Activated naive CD8-positive, alpha-beta T cell treated with anti-CD3 and anti-CD28 coated beads, Interleukin-2, amount 50 U/mL, for 16 hours (primary cell): ENCODE results near the gene RAPGEF5.

Experiments
- DNase-seq: peaks from one replicate; pipeline ENCODE4 v3.0.0-alpha.2; 2020; ENCODE audit warnings: low read depth, low spot score

RAPGEF5 gene

GRCh38 chr7:22268884-22269421 is 88.0 kb downstream of the RAPGEF5 start:
- no peak for DNase-seq

GRCh38 chr7:22267930-22268615 is 88.9 kb downstream of the RAPGEF5 start:
- no peak for DNase-seq

DNA sequence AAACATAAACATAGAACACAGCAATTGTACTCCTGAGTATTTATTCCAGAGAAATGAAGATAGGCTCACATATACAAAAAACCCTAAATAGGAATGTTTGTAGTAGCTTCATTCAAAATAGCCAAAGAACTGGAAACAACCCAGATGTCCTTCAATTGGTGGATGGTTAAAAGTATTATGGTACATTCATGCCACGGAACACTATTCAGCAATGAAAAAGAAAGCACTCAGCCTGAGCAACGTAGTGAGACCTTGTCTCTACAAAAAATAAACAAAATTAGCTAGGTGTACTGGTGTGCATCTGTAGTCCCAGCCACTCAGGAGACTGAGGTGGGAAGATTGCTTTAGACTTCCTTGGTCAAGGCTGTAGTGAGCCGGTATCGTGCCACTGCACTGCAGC is 94.4 kb downstream of the RAPGEF5 start:
- no peak for DNase-seq

GRCh38 chr7:22256541-22257096 is 100.3 kb downstream of the RAPGEF5 start:
- DNase-seq, result no peak

DNA sequence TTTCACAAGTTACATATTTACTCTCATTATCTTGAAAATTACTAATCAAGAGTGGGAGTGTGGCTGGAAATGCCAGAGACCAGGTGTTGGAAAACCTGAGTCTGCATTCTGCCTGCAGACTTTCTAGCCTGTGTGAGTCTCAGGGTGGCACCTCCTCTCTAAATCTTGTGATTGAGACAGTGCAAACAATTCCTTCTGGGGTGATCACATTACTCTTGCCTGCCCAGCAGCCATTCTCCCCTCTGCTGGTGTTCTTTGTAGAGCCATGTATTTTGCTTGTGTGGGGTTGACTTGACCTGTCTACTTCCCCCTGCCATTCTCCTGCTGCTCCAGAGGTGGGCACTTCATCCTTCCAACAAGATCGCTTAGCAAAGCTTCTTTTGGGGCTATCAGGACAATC is 101.1 kb downstream of the RAPGEF5 start:
- DNase-seq, result no peak

- no peak for DNase-seq
These were observed 101.6 kb downstream of the RAPGEF5 start for GRCh38 chr7:22255342-22255741.

GRCh38 chr7:22252936-22253536 is 103.9 kb downstream of the RAPGEF5 start:
- no peak for DNase-seq

- no peak for DNase-seq
These were observed 104.9 kb downstream of the RAPGEF5 start for GRCh38 chr7:22252016-22252415.

DNA sequence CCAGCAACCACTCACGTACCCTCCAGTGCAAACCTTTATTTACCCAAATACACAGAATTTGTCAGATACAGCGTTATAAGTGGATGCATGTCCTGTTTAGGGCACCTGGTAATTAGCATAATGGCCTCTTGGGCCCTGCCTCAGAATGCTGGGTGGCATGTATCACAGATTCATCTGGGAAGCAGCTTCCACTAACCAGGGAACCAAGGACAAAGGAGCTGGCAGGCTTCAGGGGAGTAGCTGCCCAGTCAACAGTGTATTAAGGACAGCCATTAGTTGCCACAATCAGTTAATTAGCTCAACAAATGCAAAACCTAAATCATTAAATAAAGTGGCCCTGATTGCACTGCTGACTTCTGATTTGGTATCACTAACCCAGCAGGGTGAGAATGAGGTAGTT is 105.7 kb downstream of the RAPGEF5 start:
- no peak for DNase-seq

- no peak for DNase-seq
These were observed 106.6 kb downstream of the RAPGEF5 start for GRCh38 chr7:22250390-22250789.

DNA sequence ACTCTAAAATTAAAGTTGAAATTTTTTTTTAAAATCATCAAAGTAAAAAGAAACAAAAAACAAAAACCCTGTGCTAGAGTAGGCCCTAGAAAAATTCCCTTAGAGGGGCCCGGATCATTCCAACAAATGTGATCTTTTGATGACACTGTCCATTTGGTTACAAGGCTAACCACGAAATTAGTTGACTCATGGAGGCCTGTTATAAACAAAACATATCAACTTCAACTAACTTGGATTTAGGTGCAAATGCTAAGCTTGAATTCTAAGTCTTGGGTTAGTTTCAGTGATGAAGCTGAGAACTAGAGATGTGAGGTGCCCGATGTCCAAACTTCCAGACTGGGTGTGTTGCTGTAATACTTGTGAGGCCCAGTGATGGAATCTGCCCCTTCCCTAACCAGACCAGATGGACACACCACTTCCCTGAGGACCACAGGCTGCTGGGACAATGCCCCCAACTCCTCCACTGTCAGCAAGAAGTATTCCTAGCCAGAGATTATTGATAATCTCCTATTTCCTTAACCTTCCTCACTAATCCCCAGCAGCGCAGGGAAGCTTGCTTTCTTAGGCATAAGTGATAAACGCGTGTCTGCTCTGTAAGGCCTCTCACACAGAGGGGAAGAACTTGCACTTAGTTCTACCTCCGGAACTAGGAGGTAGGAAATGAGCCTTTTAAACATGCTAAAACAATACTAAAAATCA is 108.7 kb downstream of the RAPGEF5 start:
- DNase-seq, result no peak

DNA sequence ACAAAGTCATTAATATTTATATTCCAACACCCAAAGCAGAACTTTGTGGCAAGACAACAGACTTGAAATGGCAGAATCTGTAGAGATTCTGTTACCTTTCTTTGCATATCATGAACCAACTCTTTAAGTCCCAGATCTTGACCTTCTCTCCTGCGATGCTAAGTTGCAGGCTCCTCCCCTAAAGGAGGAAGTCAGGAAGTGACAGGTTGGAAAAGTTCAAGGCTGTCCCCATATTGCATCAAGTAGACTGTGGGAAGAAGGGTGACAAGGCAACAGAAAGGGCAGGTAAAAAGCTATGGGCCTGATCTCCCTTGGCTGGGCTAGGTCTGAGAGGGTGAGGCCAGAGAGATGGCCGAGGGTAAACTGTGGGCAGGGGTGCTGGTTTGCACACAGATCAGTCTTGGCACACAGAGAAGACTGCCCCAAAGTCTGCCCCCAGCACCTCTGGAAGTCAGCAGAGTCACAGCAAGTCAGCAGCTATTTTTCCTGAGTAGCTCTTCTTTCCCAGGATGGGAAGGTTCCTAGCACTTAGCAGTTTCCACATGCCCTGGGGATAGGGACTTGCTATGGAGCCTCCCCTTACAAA is 115.1 kb downstream of the RAPGEF5 start:
- DNase-seq, result no peak

GRCh38 chr7:22240904-22241571 is 115.9 kb downstream of the RAPGEF5 start:
- no peak for DNase-seq

DNA sequence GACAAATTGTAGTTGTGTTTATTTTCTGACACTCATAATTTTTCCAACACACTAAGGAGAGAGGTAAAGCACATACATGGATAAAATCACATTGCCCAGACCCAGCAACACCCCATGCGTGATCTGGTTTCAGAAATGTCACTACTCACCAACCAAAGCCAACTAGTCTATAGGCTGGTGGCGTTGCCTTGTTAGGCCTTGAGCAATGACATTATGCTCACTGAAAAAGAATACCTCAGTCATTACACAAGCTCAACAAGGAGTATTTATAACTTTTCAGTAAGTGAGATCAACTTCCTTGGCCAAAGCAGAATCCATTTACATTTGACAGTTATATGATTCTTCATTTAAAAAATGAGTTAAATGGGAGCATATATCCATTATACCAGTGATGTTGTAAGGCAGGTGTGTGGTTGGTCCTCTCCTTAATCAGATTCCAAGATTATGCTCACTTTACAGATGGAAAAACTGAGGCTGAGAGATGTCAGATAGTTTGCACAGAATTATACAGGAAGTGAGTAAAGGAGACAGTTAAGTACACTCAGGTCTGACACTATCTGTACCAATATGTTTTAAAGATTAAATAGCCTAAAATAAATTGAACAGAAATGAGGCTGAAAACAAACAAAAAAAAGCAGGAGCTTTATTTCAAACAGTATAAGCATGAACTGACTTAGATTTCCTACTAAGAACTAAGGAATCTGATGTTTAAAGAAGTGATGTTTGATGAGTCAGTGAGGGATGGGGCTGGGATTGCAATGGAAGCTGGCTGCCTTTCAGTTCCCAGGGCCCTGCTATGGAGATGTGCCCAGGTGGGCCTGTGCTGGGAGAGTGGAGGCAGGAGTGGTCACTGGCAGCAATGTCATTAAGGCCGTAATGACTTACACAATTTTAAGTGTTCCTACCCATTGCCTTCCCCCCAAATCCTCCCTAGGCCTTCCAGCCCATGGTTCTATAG is 118.3 kb downstream of the RAPGEF5 start:
- DNase-seq, result no peak

GRCh38 chr7:22235134-22235533 is 121.8 kb downstream of the RAPGEF5 start:
- DNase-seq, result no peak

- DNase-seq, result no peak
These were observed 122.7 kb downstream of the RAPGEF5 start for GRCh38 chr7:22234227-22234626.

GRCh38 chr7:22231806-22232205 is 125.1 kb downstream of the RAPGEF5 start:
- no peak for DNase-seq

DNA sequence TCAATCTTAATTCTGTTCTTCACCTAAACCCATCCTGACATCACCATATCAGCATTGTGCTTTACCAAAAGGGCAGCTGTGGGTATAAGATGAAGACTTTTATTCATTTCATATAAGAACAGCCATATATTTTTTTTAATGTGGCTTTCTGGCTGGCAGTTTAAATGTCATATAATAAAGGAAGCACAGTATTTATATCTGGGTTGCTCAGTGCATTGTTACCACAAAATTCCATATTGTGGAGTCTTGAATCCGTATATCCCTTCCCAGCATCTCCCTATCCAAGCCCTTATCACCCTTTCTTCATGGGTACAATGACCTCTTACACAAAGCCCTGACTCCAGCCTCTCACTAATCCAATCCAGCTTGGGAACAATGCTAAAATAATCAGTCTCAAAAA is 125.8 kb downstream of the RAPGEF5 start:
- no peak for DNase-seq

DNA sequence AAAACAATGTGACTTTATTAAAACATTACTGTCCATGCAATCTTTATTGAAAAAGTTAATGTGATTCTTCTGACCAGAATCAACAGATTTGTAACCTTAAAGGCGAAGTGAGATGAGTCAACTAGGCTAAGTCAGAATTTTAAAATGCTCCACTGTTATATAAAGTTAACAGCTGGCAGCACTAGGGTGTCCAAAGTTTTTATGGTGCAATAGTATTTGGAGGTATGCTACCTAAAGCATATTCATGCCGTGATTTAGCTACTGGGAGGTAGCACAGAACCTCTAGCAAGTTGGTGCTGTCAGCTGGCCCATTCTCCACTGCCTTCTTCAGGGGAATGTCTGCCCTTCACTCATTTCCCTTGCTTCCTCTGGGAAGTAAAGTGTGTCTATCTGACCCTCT is 126.7 kb downstream of the RAPGEF5 start:
- no peak for DNase-seq

GRCh38 chr7:22229148-22229547 is 127.8 kb downstream of the RAPGEF5 start:
- DNase-seq, result no peak
